Endothelial cell of umbilical vein (primary cell): ENCODE results near the gene ACTN1.

Experiments
- MAX ChIP-seq: IDR thresholded peaks from 2 replicates; pipeline ENCODE4 v1.6.1; 2011; ENCODE audit not compliant: insufficient read depth, insufficient read length
- POLR2A ChIP-seq: IDR thresholded peaks from 2 replicates; pipeline ENCODE4 v1.6.1; 2012; ENCODE audit warnings: low read depth, mild to moderate bottlenecking, control low read depth, low read length
- TF ChIP-seq, protein P1 (sequence below), 2 donors: IDR thresholded peaks; 1 replicate in 1 of 2; 2 replicates in 1 of 2; pipeline ENCODE4 v1.5.1; 2011; ENCODE audit warnings: low read length in 2 of 2, mild to moderate bottlenecking in 2 of 2, moderate library complexity in 2 of 2, control low read depth in 1 of 2, inconsistent platforms in 1 of 2, low read depth in 1 of 2; ENCODE audit not compliant: insufficient read depth in 1 of 2; ENCODE audit errors: extremely low read depth in 1 of 2

DNA sequence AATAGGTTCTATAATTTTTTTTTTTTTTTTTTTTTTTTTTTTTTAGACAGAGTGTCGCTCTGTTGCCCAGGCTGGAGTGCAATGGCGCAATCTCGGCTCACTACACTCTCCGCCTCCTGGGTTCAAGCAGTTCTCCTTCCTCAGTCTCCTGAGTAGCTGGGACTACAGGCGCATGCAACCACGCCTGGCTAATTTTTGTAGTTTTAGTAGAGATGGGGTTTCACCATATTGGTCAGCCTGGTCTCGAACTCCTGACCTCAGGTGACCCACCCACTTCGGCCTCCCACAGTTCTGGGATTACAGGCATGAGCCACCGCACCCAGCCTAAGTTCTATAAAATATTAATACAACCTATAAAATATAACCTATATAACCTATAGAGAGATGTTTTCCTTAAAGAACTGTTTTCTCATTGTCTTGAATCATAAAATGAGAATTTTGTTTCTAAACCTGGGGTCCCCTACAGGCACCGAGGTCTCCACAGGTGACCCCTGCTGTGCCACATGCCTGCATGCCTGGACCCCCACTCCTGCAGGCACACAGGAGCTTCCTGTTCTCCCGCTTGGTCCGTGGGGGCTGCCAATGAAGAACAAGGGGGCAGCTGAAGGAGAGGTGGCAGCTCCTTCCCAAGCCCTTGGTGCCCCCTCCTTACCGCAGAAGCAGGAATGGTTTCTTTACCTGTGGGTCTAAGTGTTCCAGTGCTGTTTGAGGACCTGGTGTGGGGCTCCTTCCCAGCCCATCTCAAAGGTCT is 115.3 kb downstream of the ACTN1 start:
- TF ChIP-seq, protein P1, sequence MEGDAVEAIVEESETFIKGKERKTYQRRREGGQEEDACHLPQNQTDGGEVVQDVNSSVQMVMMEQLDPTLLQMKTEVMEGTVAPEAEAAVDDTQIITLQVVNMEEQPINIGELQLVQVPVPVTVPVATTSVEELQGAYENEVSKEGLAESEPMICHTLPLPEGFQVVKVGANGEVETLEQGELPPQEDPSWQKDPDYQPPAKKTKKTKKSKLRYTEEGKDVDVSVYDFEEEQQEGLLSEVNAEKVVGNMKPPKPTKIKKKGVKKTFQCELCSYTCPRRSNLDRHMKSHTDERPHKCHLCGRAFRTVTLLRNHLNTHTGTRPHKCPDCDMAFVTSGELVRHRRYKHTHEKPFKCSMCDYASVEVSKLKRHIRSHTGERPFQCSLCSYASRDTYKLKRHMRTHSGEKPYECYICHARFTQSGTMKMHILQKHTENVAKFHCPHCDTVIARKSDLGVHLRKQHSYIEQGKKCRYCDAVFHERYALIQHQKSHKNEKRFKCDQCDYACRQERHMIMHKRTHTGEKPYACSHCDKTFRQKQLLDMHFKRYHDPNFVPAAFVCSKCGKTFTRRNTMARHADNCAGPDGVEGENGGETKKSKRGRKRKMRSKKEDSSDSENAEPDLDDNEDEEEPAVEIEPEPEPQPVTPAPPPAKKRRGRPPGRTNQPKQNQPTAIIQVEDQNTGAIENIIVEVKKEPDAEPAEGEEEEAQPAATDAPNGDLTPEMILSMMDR (IDR thresholded peaks at IDR 0.05; ENCODE audit: extremely low read depth in 1 of 2, insufficient read depth in 1 of 2, low read depth in 1 of 2, low read length in 2 of 2), result no peak
- TF ChIP-seq MAX (no peak), POLR2A (no peak)
